HG03354 (cell line): ENCODE data around the gene SYNJ1.
A peak's percentile ranks its signal among the peaks of the same experiment; 100 is the strongest.
"Not testable (repeated sequence)": the region's sequence is repeated elsewhere in the genome, so short reads cannot be mapped to it uniquely, and the experiment has no call there.

Experiments
- ATAC-seq: cut with Tn5 transposase; IDR thresholded peaks from one replicate; pipeline ENCODE4 v1.9.1; 2021; ENCODE audit warnings: mild to moderate bottlenecking; ENCODE audit not compliant: unreplicated experiment, poor library complexity, severe bottlenecking

The SYNJ1 gene

GRCh38 chr21:32641710-32642698 lies 85.8 kb downstream of the SYNJ1 start:
- ATAC-seq: no peak

- ATAC-seq: no peak
Observed at GRCh38 chr21:32626621-32627196, 101.1 kb downstream of the SYNJ1 start.

- not testable (repeated sequence) for ATAC-seq
Observed at GRCh38 chr21:32618218-32618617, 109.6 kb downstream of the SYNJ1 start.

- ATAC-seq: no peak
Observed at GRCh38 chr21:32613436-32614043, 114.3 kb downstream of the SYNJ1 start.

- ATAC-seq: no peak
Observed at GRCh38 chr21:32612999-32613337, 114.8 kb downstream of the SYNJ1 start.

GRCh38 chr21:32612075-32612998 lies 115.5 kb downstream of the SYNJ1 start, which contains the start of gene CFAP298:
Gene CFAP298, minus strand, starts transcription at chr21:32612377. Its CDS starts 134 bp downstream, at chr21:32612243.
- peak; percentile 94 for ATAC-seq

- ATAC-seq: peak; percentile 21
Observed at GRCh38 chr21:32611471-32611997, 116.3 kb downstream of the SYNJ1 start.

- ATAC-seq: not testable (repeated sequence)
Observed at GRCh38 chr21:32610940-32611339, 116.9 kb downstream of the SYNJ1 start.

- ATAC-seq: no peak
Observed at GRCh38 chr21:32608851-32609250, 119.0 kb downstream of the SYNJ1 start.

GRCh38 chr21:32605469-32605868 lies 122.3 kb downstream of the SYNJ1 start:
- no peak for ATAC-seq

- ATAC-seq: no peak
Observed at GRCh38 chr21:32604464-32604863, 123.3 kb downstream of the SYNJ1 start.

GRCh38 chr21:32603131-32603530 lies 124.7 kb downstream of the SYNJ1 start:
- no peak for ATAC-seq

- ATAC-seq: no peak
Observed at GRCh38 chr21:32602099-32602498, 125.7 kb downstream of the SYNJ1 start.

GRCh38 chr21:32599526-32599925 lies 128.3 kb downstream of the SYNJ1 start:
- no peak for ATAC-seq

- no peak for ATAC-seq
Observed at GRCh38 chr21:32599091-32599490, 128.7 kb downstream of the SYNJ1 start.

GRCh38 chr21:32597205-32597604 lies 130.6 kb downstream of the SYNJ1 start:
- ATAC-seq: no peak

- ATAC-seq: no peak
Observed at GRCh38 chr21:32595431-32595830, 132.4 kb downstream of the SYNJ1 start.

GRCh38 chr21:32593690-32594089 lies 134.1 kb downstream of the SYNJ1 start:
- ATAC-seq: no peak

GRCh38 chr21:32592929-32593502 lies 134.8 kb downstream of the SYNJ1 start:
- ATAC-seq: no peak
